HG02885 (cell line): ENCODE results near the gene FOXO4.
A peak's percentile ranks its signal among the peaks of the same experiment; 100 is the strongest.

Experiments used
- ATAC-seq: cut with Tn5 transposase; IDR thresholded peaks from one replicate; pipeline ENCODE4 v1.9.1; 2021; ENCODE audit warnings: mild to moderate bottlenecking; ENCODE audit not compliant: unreplicated experiment, poor library complexity

The FOXO4 gene

DNA sequence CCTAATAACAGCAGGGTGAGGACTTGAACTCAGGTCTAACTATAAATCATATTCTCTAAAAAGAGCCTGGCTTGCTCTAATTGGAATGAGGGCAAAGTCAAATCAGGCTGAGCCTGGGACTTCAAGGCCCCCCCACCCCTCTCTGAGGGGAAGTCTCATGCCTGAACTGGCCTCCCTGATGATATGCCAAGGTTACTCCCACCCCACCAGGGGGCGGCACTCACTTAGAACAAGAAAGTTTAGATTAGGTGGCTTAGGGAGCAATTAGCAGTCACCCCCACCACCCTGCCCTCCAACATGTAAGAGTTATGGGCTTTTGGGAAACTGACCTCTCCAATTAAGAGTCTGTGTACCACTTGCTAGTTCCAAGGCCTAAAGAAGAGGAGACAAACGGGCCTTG lies 2.7 kb downstream of the FOXO4 start:
- peak; percentile 38 for ATAC-seq

GRCh38 chrX:71098951-71099506 lies 3.4 kb downstream of the FOXO4 start:
- no peak for ATAC-seq

DNA sequence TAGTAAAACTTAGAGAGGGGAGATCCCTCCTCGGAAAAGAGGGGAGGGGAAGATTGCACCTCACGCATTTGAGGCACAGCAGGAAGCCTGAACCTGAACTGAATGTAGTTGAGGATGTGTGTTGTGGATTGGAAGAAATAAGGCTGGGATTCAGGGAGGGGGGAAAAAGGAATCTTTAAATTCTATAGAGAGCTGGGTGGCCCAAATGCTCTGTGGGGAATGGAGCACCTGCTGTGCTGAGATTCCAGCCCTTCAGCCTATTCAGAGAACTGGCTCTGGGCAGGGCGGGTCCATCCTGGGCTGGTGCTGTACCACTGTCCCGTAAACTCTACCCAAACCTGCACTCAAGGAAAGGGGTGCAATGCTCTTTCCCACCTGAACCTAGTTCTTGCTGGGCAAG lies 4.1 kb downstream of the FOXO4 start:
- no peak for ATAC-seq

DNA sequence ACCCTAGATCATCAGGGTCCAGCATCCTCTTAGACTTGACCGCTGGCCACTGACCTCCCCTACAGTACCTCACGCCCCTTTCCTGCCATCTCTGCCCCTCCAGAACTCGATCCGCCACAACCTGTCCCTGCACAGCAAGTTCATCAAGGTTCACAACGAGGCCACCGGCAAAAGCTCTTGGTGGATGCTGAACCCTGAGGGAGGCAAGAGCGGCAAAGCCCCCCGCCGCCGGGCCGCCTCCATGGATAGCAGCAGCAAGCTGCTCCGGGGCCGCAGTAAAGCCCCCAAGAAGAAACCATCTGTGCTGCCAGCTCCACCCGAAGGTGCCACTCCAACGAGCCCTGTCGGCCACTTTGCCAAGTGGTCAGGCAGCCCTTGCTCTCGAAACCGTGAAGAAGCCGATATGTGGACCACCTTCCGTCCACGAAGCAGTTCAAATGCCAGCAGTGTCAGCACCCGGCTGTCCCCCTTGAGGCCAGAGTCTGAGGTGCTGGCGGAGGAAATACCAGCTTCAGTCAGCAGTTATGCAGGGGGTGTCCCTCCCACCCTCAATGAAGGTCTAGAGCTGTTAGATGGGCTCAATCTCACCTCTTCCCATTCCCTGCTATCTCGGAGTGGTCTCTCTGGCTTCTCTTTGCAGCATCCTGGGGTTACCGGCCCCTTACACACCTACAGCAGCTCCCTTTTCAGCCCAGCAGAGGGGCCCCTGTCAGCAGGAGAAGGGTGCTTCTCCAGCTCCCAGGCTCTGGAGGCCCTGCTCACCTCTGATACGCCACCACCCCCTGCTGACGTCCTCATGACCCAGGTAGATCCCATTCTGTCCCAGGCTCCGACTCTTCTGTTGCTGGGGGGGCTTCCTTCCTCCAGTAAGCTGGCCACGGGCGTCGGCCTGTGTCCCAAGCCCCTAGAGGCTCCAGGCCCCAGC lies 5.2 kb downstream of the FOXO4 start:
- no peak for ATAC-seq

- ATAC-seq: no peak
Measured at GRCh38 chrX:71102292-71102691, 6.6 kb downstream of the FOXO4 start.

DNA sequence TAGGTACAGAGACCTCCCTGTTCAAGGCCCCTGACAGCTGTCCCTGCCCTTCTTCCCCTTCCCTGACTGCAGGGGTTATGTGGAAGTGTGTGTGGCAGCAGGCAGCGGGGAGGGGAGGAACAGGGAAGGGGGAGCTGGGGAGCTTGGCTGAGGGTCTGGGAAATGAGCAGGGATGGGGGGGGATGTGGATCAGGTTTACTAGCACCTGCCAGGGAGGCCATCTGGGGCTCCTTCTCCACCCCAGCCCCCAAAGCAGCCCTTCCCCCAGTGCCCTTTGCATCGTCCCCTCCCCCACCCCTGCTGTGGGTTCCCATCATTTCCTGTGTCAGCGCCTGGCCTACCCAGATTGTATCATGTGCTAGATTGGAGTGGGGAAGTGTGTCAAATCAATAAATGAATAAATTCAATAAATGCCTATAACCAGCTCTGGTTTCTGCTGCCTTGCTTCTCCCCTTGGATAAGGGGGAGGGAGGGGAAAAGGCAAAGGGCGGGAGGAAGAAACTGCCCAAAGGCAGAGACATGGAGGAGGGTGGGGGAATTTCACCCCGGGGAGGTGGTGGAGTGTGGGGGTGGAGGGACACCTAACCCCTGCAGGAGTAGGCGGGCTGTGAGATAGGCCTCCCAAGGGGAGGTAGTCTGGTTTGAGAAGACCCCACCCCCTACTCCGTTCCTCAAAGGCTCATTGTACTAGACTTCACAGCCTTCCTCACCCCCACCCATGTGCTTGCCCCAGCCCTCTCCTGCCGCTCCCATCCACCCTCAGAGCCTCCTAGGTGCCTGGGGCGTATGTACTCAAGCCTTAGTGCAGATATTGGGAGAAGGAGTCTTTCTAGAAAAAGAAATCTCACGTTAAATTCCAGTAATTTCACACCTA lies 7.7 kb downstream of the FOXO4 start:
- ATAC-seq: peak; percentile 36

- no peak for ATAC-seq
Measured at GRCh38 chrX:71105628-71106027, 10.0 kb downstream of the FOXO4 start.

GRCh38 chrX:71106427-71106826 lies 10.8 kb downstream of the FOXO4 start, which contains the start of gene CXorf65:
CXorf65 (minus strand) TSS chrX:71106740; CDS start chrX:71106556, 184 bp downstream.
- no peak for ATAC-seq

- no peak for ATAC-seq
Measured at GRCh38 chrX:71107245-71107644, 11.6 kb downstream of the FOXO4 start.

DNA sequence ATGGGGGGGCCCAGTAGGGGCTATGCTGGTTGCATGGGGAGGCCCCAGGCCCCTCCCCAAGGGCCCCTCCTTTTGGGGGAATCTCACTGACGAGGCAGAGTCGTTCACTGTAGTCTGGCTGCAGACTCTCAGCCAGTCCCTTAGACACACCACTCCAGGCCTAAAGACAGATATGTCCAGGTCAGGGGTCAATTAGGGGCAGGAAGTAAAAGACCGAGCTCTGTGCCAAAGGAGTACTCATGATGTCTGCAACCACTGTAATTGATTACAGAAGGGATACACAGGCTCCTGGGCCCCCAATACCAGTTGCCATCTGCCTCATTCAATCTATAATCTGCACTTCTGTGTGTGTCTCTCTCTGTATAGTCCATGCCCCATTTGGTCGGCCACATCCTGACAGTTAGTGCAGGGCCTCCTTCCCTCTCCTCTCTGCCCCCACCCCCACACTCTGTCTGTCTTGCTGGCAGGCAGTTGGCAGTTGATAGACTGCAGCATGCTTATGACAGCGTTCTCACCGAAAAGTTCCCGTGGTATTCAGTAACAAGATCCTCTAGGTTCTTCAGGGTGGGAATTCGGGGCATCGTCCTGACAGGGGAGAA lies 12.2 kb downstream of the FOXO4 start:
- no peak for ATAC-seq

DNA sequence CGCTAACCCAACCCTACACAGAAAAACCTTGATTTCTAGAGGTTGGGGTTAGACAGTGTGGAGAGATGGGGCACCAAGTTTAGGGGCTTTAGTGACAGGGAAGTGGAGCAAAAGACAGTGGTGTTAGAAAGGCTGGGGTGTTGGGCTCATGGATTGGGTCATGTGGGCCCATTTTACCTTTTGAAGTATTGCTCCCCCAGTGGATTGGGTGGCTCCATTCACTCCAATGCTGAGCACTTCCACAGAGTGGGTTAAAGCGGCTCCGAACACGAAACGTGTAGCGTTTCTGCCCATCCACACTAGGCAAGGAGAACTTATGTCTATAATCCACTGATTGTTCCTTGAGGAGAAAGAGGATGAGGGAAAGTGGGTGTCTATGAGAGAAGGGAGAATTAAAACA lies 13.4 kb downstream of the FOXO4 start:
- no peak for ATAC-seq

DNA sequence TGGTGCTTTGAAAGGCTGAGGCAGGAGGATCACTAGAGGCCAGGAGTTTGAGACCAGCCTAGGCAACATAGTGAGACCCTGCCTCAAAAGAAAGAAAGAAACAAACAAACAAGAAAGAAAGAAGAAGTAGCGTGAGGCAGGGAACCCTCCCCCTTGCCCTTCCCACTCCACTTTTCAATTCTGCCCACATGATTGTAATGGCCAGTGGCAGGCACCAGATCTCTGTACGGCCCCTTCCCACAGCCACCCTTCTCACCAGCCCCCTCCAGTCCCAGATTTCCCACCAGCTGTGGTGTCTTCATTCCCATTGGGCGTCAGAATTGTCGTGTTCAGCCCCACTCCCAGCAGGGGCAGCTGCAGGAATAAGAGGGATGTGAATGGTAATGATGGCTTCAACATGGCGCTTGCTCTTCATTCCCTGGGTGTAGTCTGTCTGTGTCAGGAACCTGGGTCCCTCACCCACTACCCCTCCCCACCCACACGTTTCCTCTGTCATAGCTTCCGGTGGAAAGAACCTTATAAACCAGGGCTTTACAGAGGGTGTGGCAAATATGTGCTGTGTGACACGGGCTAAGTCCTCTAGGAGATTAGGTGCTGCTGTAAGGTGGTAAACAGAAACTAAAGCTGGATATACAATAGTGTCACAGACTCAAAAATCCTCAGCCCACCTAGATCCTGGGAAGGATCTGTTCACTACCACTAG lies 15.6 kb downstream of the FOXO4 start, which contains the start of gene IL2RG:
Gene IL2RG, minus strand, starts transcription at position 437 of the 703 bp plus-strand sequence. Its CDS starts 38 bp downstream, at position 399.
- peak; percentile 95 for ATAC-seq

GRCh38 chrX:71111921-71112431 lies 16.3 kb downstream of the FOXO4 start:
- peak; percentile 21 for ATAC-seq

DNA sequence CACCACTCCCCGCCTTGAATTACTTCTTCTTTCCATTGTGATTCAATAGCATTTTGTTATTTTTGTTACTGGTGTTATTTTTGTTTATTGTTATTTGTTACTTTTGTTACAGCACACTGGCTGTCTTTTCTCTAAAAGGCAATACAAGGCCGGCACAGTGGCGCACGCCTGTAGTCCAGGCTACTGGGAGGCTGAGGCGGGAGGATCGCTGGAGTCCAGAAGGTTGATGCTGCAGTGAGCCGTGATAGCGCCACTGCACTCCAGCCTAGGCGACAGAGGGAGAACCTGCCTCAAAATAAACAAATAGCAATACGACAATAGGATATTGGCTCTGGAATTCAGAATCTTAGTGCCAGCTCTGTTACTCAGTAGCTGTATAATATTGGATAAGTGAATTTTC lies 21.7 kb downstream of the FOXO4 start:
- ATAC-seq: no peak

GRCh38 chrX:71118032-71118984 lies 22.7 kb downstream of the FOXO4 start, which contains the start of gene MED12:
MED12 (plus strand) TSS chrX:71118596; CDS start chrX:71118755, 159 bp downstream.
- peak; percentile 93 for ATAC-seq

GRCh38 chrX:71118985-71119535 lies 23.4 kb downstream of the FOXO4 start:
- peak; percentile 6 for ATAC-seq

DNA sequence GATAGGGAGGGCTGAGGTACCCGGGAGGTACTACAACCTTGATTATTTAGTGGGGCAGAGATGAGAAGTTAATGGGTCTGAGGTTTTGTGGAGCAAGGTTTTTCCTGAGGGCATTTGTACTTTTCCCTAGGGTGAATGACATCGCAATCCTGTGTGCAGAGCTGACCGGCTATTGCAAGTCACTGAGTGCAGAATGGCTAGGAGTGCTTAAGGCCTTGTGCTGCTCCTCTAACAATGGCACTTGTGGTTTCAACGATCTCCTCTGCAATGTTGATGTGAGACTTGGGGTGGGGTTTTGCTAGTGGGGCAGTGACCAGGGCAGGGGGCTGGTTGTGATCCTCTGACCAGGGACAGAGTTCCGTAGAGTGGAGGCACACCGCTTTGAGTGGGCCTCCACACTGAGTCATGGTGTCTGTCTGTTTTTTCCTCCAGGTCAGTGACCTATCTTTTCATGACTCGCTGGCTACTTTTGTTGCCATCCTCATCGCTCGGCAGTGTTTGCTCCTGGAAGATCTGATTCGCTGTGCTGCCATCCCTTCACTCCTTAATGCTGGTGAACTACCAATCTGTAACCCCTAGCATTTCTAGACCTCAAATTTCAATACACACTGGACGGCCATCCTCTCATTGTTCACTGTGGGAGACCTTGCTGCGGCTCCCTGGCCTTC lies 32.6 kb downstream of the FOXO4 start:
- ATAC-seq: no peak
